ENCODE results near the gene CEBPG.

- TF ChIP-seq, protein P1, sequence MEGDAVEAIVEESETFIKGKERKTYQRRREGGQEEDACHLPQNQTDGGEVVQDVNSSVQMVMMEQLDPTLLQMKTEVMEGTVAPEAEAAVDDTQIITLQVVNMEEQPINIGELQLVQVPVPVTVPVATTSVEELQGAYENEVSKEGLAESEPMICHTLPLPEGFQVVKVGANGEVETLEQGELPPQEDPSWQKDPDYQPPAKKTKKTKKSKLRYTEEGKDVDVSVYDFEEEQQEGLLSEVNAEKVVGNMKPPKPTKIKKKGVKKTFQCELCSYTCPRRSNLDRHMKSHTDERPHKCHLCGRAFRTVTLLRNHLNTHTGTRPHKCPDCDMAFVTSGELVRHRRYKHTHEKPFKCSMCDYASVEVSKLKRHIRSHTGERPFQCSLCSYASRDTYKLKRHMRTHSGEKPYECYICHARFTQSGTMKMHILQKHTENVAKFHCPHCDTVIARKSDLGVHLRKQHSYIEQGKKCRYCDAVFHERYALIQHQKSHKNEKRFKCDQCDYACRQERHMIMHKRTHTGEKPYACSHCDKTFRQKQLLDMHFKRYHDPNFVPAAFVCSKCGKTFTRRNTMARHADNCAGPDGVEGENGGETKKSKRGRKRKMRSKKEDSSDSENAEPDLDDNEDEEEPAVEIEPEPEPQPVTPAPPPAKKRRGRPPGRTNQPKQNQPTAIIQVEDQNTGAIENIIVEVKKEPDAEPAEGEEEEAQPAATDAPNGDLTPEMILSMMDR (IDR thresholded peaks at IDR 0.05), result no peak
- TF ChIP-seq POLR2AphosphoS5 (IDR thresholded peaks at IDR 0.05) (no peak), POLR2A (IDR thresholded peaks at IDR 0.05) (no peak)
Measured at GRCh38 chr19:33407716-33408115, 34.2 kb downstream of the CEBPG start.
